Kidney (tissue), 14 donors: ENCODE data around the gene NDUFA3. TPM values are rescaled to one million over a fixed set of nuclear protein-coding genes. Genes with fewer than 3 reads are reported as not detected.
"Not testable (repeated sequence)": the region's sequence is repeated elsewhere in the genome, so short reads cannot be mapped to it uniquely, and the experiment has no call there.

ENCODE experiments used
- DNase-seq, 5 donors: peaks; one replicate each; pipeline ENCODE4 v3.0.0-alpha.2; 2013 to 2020
- FAIRE-seq: peaks from 2 replicates; lab custom pipeline; 2012; peaks lifted over from hg19 to GRCh38; lab: Jason Lieb, UNC
- H3K27ac ChIP-seq, 2 donors: one replicate each; pipeline ENCODE4 v1.7.0; 2013; ENCODE audit warnings: low read depth in 2 of 2, low read length in 2 of 2, inconsistent platforms in 1 of 2
- H3K27me3 ChIP-seq: one replicate; pipeline ENCODE4 v1.7.1; 2013; ENCODE audit warnings: low read length, inconsistent platforms; ENCODE audit not compliant: control insufficient read depth, insufficient read depth
- H3K36me3 ChIP-seq, 3 donors: one replicate each; pipeline versions ENCODE4 v1.7.0 to v1.7.1; 2013; ENCODE audit warnings: low read length in 3 of 3, control low read depth in 1 of 3, inconsistent platforms in 1 of 3; ENCODE audit not compliant: insufficient read depth in 3 of 3, control insufficient read depth in 2 of 3
- H3K4me1 ChIP-seq, 3 donors: one replicate each; pipeline versions ENCODE4 v1.7.0 to v1.7.1; 2013; ENCODE audit warnings: low read length in 3 of 3, inconsistent platforms in 1 of 3, low read depth in 1 of 3; ENCODE audit not compliant: control insufficient read depth in 2 of 3, insufficient read depth in 2 of 3
- H3K4me3 ChIP-seq, 3 donors: one replicate each; pipeline versions ENCODE4 v1.7.0 to v1.8.1; 2013; ENCODE audit warnings: low read length in 3 of 3, control low read depth in 1 of 3, inconsistent platforms in 1 of 3
- H3K9ac ChIP-seq, 3 donors: one replicate each; pipeline versions ENCODE4 v1.7.0 to v1.7.1; 2013; ENCODE audit warnings: low read length in 3 of 3, control low read depth in 1 of 3, inconsistent platforms in 1 of 3
- H3K9me3 ChIP-seq, 3 donors: one replicate each; pipeline versions ENCODE4 v1.7.0 to v1.7.1; 2013; ENCODE audit warnings: low read length in 3 of 3, control low read depth in 1 of 3, inconsistent platforms in 1 of 3; ENCODE audit not compliant: control insufficient read depth in 2 of 3, insufficient read depth in 1 of 3
- intact Hi-C: fragments of 100-400 bp; cut with DNase I; formaldehyde crosslinking; loops from one replicate; pipeline ENCODE4 v1.11.1; 2022
- polyA plus RNA-seq: library from polyadenylated mRNA; stranded (reverse); fragments of 350-450 nt; fragmentation: Illumina TruSeq; extraction: RNeasy Lipid Tissue Mini Kit (QIAGEN cat#74804); gene quantifications from one replicate; pipeline ENCODE4 v1.2.3, GENCODE V29; 2014; ENCODE audit warnings: low read depth, low replicate concordance; ENCODE audit not compliant: insufficient read depth
- total RNA-seq: library from RNA; stranded (reverse); fragmentation: NEBNext Ultra II Directional; extraction: Animal tissue kit (Norgen Biotek cat#: 25700); gene quantifications from one replicate; pipeline ENCODE4 v1.2.1, GENCODE V29; 2021
- TF ChIP-seq, protein P1 (sequence below): IDR thresholded peaks from 3 replicates; pipeline ENCODE4 v1.5.1; 2012; ENCODE audit warnings: mild to moderate bottlenecking, moderate library complexity, borderline replicate concordance; ENCODE audit not compliant: insufficient read depth; ENCODE audit errors: extremely low read depth
- donor health status: control.
- donor health status: control.
- donor health status: control.
- donor health status: control.
- donor health status: control.
- donor health status: DM: yes; HTN: yes; CAD: no.
- donor health status: Normal renal cell carcinoma (clear cell type).

The NDUFA3 gene
- total and polyA plus RNA-seq, 2 donors from 2014 or later = 132 to 1,006 TPM

- Histone ChIP-seq H3K4me1 (no peaks in the 10 kb centered on the region), H3K4me3 (no peak overlapping the region), H3K36me3 (no peaks in the 10 kb centered on the region), H3K27me3 (no peaks in the 10 kb centered on the region), H3K9me3 (no peaks in the 10 kb centered on the region), H3K9ac (no peak overlapping the region), H3K27ac (no peak overlapping the region)
- TF ChIP-seq, protein P1, sequence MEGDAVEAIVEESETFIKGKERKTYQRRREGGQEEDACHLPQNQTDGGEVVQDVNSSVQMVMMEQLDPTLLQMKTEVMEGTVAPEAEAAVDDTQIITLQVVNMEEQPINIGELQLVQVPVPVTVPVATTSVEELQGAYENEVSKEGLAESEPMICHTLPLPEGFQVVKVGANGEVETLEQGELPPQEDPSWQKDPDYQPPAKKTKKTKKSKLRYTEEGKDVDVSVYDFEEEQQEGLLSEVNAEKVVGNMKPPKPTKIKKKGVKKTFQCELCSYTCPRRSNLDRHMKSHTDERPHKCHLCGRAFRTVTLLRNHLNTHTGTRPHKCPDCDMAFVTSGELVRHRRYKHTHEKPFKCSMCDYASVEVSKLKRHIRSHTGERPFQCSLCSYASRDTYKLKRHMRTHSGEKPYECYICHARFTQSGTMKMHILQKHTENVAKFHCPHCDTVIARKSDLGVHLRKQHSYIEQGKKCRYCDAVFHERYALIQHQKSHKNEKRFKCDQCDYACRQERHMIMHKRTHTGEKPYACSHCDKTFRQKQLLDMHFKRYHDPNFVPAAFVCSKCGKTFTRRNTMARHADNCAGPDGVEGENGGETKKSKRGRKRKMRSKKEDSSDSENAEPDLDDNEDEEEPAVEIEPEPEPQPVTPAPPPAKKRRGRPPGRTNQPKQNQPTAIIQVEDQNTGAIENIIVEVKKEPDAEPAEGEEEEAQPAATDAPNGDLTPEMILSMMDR = no peak
- intact Hi-C loops = no loop called here
- FAIRE-seq (no peak), DNase-seq (peak in 1 of 5 donors; percentile 12)
Observed at GRCh38 chr19:54094426-54095000, 8.1 kb upstream of the NDUFA3 start.

- H3K36me3 ChIP-seq = no peaks in the 10 kb centered on the region
- H3K9me3 ChIP-seq = no peaks in the 10 kb centered on the region
- intact Hi-C loops = no loop called here
- no peak overlapping the region for H3K4me3 ChIP-seq
- DNase-seq (peak in 1 of 5 donors; percentile 66), FAIRE-seq (no peak)
- TF ChIP-seq, protein P1 = no peak
- H3K27ac ChIP-seq = no peak overlapping the region
- no peaks in the 10 kb centered on the region for H3K27me3 ChIP-seq
- no peak overlapping the region for H3K9ac ChIP-seq
- no peaks in the 10 kb centered on the region for H3K4me1 ChIP-seq
Observed at GRCh38 chr19:54095136-54095858, 7.4 kb upstream of the NDUFA3 start.

GRCh38 chr19:54095859-54096616, 6.6 kb upstream of the NDUFA3 start:
- H3K27ac ChIP-seq, intact Hi-C loops, H3K4me1 ChIP-seq, H3K4me3 ChIP-seq, H3K36me3 ChIP-seq, H3K9ac ChIP-seq, FAIRE-seq, H3K9me3 ChIP-seq, H3K27me3 ChIP-seq: not testable (repeated sequence)
- peak in 4 of 5 donors; percentile 36 to 78 (median 48) for DNase-seq

GRCh38 chr19:54096617-54097106, 6.0 kb upstream of the NDUFA3 start:
- TF ChIP-seq, protein P1 = peak; percentile 7
- H3K4me3 ChIP-seq = no peak overlapping the region
- H3K4me1 ChIP-seq = no peaks in the 10 kb centered on the region
- H3K9ac ChIP-seq = no peak overlapping the region
- no peaks in the 10 kb centered on the region for H3K9me3 ChIP-seq
- no peak overlapping the region for H3K27ac ChIP-seq
- H3K36me3 ChIP-seq = no peaks in the 10 kb centered on the region
- H3K27me3 ChIP-seq = no peaks in the 10 kb centered on the region
- intact Hi-C loops = no loop called here
- DNase-seq (peak in 1 of 5 donors; percentile 72), FAIRE-seq (no peak)
